ENCODE results near the gene EXOC1.

DNA sequence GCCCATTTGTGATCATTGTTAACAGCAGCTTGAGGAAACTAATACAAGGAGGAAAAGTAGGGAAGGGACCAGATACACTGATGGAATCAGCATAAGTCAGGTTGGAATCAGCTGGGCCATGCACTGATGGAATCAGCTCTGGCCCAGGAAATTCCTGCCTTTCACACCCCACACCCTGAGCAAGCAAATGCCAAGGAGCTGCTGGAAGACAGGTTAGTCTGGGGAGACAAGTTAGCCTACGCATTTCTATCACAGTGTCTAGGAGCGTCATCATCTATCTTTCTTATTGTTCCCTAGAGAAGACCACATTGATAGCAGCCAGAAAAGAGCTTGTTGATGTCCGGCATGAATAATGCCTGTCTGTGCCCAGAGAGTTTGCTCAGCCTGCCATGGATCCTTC lies 79.1 kb downstream of the EXOC1 start:
- TF ChIP-seq CTCF (IDR thresholded peaks at IDR 0.05; ENCODE audit: low read depth, low read length) = no peak
- TF ChIP-seq POLR2A (IDR thresholded peaks at IDR 0.05; ENCODE audit: extremely low read depth, insufficient read length) = no peak
- TF ChIP-seq, protein P1, sequence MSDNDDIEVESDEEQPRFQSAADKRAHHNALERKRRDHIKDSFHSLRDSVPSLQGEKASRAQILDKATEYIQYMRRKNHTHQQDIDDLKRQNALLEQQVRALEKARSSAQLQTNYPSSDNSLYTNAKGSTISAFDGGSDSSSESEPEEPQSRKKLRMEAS (IDR thresholded peaks at IDR 0.05; ENCODE audit: low read depth, low read length) = no peak
- no peak for TF ChIP-seq MYC (IDR thresholded peaks at IDR 0.05; ENCODE audit: low read depth, low read length)
